Measurements from ENCODE around the gene ZKSCAN3.
A peak's percentile ranks its signal among the peaks of the same experiment; 100 is the strongest.
"Not testable (repeated sequence)": the region's sequence is repeated elsewhere in the genome, so short reads cannot be mapped to it uniquely, and the experiment has no call there.

The ZKSCAN3 gene

GRCh38 chr6:28354688-28355554, 5.2 kb downstream of the ZKSCAN3 start:
- TF ChIP-seq CTCF (conservative IDR thresholded peaks at IDR 0.05) (no peak), ZFX (IDR thresholded peaks at IDR 0.05) (no peak)
- H3K27ac ChIP-seq = peak overlapping the region; percentile 59

- H3K27ac ChIP-seq = peak overlapping the region; percentile 59
- no peak for TF ChIP-seq ZFX (IDR thresholded peaks at IDR 0.05)
- peak; percentile 86 for TF ChIP-seq CTCF (conservative IDR thresholded peaks at IDR 0.05)
These were observed 6.3 kb downstream of the ZKSCAN3 start for GRCh38 chr6:28355743-28356665.

GRCh38 chr6:28356666-28357020, 6.9 kb downstream of the ZKSCAN3 start:
- TF ChIP-seq ZFX (IDR thresholded peaks at IDR 0.05) (no peak), CTCF (conservative IDR thresholded peaks at IDR 0.05) (no peak)
- peak overlapping the region; percentile 59 for H3K27ac ChIP-seq

- no peak for TF ChIP-seq CTCF (conservative IDR thresholded peaks at IDR 0.05)
- TF ChIP-seq ZFX (IDR thresholded peaks at IDR 0.05) = no peak
- no peak overlapping the region; the same call in 1 of the 2 replicates for H3K27ac ChIP-seq
These were observed 7.3 kb downstream of the ZKSCAN3 start for GRCh38 chr6:28357036-28357435.

- not testable (repeated sequence) for H3K27ac ChIP-seq
These were observed 9.8 kb downstream of the ZKSCAN3 start for GRCh38 chr6:28359562-28359961.

GRCh38 chr6:28360961-28361360, 11.2 kb downstream of the ZKSCAN3 start:
- H3K27ac ChIP-seq = no peak overlapping the region
- TF ChIP-seq ZFX (IDR thresholded peaks at IDR 0.05) = no peak
- no peak for TF ChIP-seq CTCF (conservative IDR thresholded peaks at IDR 0.05)

GRCh38 chr6:28365590-28365989, 15.8 kb downstream of the ZKSCAN3 start:
- not testable (repeated sequence) for H3K27ac ChIP-seq

GRCh38 chr6:28368522-28368921, 18.8 kb downstream of the ZKSCAN3 start:
- H3K27ac ChIP-seq = no peak overlapping the region
- TF ChIP-seq CTCF (conservative IDR thresholded peaks at IDR 0.05) (no peak), ZFX (IDR thresholded peaks at IDR 0.05) (no peak)
